HG02885 (cell line): ENCODE measurements around the gene GPAT3.
"Not testable (repeated sequence)": the region's sequence is repeated elsewhere in the genome, so short reads cannot be mapped to it uniquely, and the experiment has no call there.

Source experiments
- ATAC-seq: cut with Tn5 transposase; IDR thresholded peaks from one replicate; pipeline ENCODE4 v1.9.1; 2021; ENCODE audit warnings: mild to moderate bottlenecking; ENCODE audit not compliant: unreplicated experiment, poor library complexity

The GPAT3 gene

GRCh38 chr4:83548151-83548905 lies 12.4 kb downstream of the GPAT3 start:
- peak; percentile 97 for ATAC-seq

DNA sequence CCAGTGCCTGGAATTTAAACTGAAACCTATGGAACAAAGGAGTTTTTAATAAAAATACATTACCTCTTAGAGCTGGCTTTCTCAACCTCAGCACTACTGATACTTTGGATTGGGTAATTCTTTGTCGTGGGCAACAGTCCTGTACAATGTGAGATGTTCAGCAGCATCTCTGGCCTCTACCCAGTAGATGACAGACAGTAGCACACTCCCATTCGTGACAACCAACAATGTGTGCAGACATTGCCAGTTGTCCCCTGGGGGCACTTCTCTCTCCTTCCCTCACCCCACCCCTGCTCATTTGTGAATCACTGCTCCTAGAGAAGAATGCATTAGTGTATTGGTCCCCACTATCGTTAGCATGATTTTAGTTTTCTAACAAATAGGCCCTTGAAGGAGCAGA lies 16.2 kb downstream of the GPAT3 start:
- no peak for ATAC-seq

DNA sequence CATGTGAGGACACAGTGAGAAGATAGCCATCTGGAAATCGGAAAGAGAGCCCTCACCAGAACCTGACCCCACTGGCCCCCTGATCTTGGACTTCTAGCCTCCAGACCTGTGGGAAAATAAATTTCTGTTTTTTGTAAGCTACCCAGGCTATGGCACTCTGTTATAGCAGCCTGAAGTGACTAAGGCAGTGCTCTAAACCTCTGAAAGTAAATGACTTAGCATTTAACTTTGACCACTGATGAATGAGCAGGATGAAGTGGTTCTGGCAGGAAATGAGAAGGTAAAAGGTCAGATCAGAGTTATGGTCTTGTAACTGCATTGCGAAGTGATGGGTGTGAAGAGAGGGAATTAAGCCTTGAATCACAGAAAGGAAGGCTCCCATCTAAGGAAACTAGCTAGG lies 17.0 kb downstream of the GPAT3 start:
- peak; percentile 64 for ATAC-seq

GRCh38 chr4:83556006-83556707 lies 20.2 kb downstream of the GPAT3 start:
- ATAC-seq = no peak

DNA sequence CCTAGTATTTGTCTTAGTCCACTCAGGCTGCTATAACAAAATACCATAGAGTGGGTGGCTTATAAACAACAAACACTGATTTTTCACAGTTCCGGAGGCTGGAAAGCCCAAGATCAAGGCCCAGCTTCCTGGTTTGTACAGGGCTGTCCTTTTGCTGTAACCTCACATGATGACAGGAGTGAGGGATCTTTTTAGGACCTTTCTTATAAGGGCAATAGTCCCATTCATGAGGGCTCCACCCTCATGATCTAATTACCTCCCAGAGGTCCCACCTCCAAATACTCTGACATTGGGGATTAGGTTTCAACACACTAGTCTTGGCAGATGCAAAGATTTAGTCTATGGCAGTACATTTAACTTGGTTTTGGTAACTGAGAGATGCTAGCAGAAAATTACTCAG lies 20.9 kb downstream of the GPAT3 start:
- ATAC-seq = no peak

- no peak for ATAC-seq
Measured at GRCh38 chr4:83558059-83558653, 22.2 kb downstream of the GPAT3 start.

GRCh38 chr4:83558680-83559079 lies 22.8 kb downstream of the GPAT3 start:
- no peak for ATAC-seq

- ATAC-seq = no peak
Measured at GRCh38 chr4:83560523-83560922, 24.6 kb downstream of the GPAT3 start.

DNA sequence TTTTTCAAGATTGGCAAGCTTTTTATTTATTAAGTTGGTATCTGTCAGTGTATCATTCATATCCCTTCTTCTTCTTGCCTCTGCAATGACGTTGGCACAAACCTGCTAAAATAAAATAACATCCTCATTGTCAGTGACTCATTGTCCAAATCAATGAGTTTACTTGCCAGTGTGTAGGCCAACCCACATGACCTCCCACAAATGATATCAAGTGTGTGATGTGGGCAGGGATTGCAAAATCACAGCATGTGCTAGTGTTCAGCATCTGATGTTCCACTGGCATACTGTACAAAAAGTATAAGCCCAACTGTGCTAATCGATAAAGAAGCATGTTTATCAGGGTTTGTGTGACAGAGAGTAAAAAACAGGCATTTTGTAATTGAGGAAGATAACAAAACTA lies 25.5 kb downstream of the GPAT3 start:
- no peak for ATAC-seq

GRCh38 chr4:83563998-83564397 lies 28.1 kb downstream of the GPAT3 start:
- ATAC-seq = no peak

DNA sequence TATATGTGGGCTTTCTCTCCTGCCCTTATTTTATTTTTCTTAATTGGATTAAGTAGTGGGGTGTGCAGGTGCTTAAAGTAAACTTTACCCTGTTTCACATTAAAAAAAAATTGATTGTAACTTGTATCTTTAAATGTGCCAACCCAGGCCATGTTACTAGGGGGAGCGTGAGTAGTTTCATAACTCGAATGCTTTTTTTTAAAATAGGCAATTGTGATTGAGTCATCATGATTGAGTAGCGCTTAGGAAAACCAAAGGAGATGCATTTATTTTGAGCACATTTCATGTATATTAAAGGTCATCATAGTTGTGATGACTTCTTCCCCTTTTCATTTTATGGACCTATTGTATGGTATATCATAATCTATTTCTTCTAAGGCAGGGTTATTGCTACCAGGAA lies 32.2 kb downstream of the GPAT3 start:
- ATAC-seq = no peak

GRCh38 chr4:83569429-83569828 lies 33.5 kb downstream of the GPAT3 start:
- no peak for ATAC-seq

DNA sequence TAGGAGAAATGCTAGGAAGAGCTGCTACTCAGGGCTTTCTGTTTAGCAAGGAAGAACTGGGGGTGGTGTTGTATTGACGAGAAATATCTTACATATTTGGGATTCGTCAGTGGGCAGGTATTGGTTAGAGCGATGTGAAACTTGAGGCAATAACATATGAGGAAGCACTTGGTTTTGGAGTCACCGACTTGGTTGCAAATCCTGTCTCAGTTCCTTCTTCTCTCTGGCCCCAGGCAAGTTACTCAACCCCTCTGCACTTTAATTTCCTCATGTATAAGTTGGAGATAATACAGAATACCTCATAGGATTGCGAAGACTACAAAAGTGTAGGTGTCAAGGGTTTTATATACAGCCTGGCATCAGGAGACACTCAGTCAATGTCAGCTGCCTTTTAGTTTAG lies 34.1 kb downstream of the GPAT3 start:
- peak; percentile 93 for ATAC-seq

GRCh38 chr4:83572848-83573247 lies 36.9 kb downstream of the GPAT3 start:
- no peak for ATAC-seq

- no peak for ATAC-seq
Measured at GRCh38 chr4:83574247-83574646, 38.3 kb downstream of the GPAT3 start.

GRCh38 chr4:83576237-83576636 lies 40.3 kb downstream of the GPAT3 start:
- not testable (repeated sequence) for ATAC-seq

DNA sequence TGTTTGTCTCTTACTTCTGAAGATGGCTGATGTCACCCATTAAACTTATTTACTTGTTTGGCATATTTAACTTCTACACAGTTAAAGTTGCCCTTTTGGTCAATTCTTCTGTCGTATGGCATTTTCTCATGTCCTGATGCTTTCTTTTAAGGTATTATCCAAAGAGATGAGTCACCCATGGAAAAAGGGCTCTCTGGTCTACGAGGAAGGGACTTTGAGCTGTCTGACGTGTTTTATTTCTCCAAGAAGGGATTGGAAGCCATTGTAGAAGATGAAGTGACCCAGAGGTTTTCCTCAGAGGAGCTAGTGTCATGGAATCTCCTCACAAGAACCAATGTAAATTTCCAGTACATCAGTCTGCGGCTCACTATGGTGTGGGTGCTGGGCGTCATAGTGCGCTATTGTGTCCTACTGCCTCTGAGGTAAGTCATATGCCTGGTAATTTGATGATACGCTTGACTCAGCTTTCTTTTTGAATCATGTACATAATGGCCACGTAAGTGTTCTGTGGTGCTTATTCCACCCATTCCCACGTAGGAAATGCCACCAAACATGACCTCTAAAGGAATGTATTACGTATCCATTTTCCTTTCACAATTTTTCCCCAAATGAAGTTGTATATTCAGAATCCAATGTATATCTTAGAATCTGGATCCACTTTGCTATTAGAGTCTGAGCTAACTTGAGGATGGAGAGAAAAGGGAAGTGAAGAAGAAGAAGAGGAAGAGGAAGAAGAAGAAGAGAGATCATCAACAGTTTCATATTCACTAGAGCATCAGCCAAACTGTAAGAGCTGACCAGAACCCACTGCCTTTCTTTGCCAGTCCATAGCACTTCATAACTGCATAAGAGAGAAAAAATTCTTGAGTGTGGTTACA lies 45.7 kb downstream of the GPAT3 start:
- ATAC-seq = peak; percentile 93

- no peak for ATAC-seq
Measured at GRCh38 chr4:83582289-83582785, 46.4 kb downstream of the GPAT3 start.

DNA sequence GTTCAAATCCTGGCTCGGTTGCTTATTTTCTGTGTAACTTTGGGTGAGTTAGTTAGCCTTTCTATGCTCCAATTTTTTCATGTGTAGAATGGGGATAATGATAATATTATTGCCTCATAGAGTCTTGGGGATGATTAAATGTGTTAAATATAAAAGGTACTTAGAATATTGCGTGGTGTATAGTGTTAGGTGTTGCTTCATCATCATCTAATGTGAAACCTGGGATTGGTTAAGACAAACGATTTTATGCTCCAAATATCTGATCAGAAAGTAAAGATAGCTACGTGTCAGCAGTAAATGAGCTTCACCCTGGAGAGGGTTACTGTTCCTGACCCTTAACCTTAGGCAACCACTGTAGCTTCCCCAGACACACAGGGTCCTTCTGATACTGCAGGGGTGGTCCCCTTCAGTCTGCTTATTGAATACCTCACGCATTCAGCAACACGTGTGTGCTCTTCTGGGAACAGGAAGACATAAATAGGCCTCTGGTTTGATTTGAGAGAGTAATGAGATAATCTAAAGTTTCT lies 50.1 kb downstream of the GPAT3 start:
- no peak for ATAC-seq

- ATAC-seq = no peak
Measured at GRCh38 chr4:83589279-83589678, 53.4 kb downstream of the GPAT3 start.
